Smooth muscle cell (in vitro differentiated cells): Measurements from ENCODE around the gene EGLN1. TPM values are rescaled to one million over a fixed set of nuclear protein-coding genes. Genes with fewer than 3 reads are reported as not detected.

ENCODE experiments used
- DNase-seq: peaks from one replicate; lab custom pipeline; 2025; ENCODE audit not compliant: unreplicated experiment; lab: John Stamatoyannopoulos, UW
- H2AFZ ChIP-seq: fragments of 200-600 bp; sonication (generic); 2 replicates; pipeline ENCODE4 v1.6.0; 2016; ENCODE audit warnings: antibody characterized with exemption, low read depth, mild to moderate bottlenecking
- H3F3A ChIP-seq: fragments of 200-600 bp; sonication (generic); 2 replicates; pipeline ENCODE4 v1.6.0; 2017; ENCODE audit warnings: antibody characterized with exemption, low read depth
- H3K27ac ChIP-seq: fragments of 200-600 bp; sonication (generic); 2 replicates; pipeline ENCODE4 v1.5.1; 2016; ENCODE audit warnings: low read depth, mild to moderate bottlenecking
- H3K27me3 ChIP-seq: fragments of 200-600 bp; sonication (generic); 2 replicates; pipeline ENCODE4 v1.6.1; 2016; ENCODE audit warnings: low read depth, mild to moderate bottlenecking
- H3K36me3 ChIP-seq: fragments of 200-600 bp; sonication (generic); 2 replicates; pipeline ENCODE4 v1.5.1; 2016; ENCODE audit warnings: low read depth
- H3K4me1 ChIP-seq: fragments of 200-600 bp; sonication (generic); 2 replicates; pipeline ENCODE4 v1.5.1; 2016; ENCODE audit warnings: low read depth
- H3K4me2 ChIP-seq: fragments of 200-600 bp; sonication (generic); 2 replicates; pipeline ENCODE4 v1.6.0; 2016; ENCODE audit warnings: mild to moderate bottlenecking
- H3K4me3 ChIP-seq: fragments of 200-600 bp; sonication (generic); 2 replicates; pipeline ENCODE4 v1.5.1; 2016; ENCODE audit warnings: mild to moderate bottlenecking
- H3K79me2 ChIP-seq: fragments of 200-600 bp; sonication (generic); 2 replicates; pipeline ENCODE4 v1.6.0; 2016; ENCODE audit warnings: low read depth, mild to moderate bottlenecking
- H3K9ac ChIP-seq: fragments of 200-600 bp; sonication (generic); 2 replicates; pipeline ENCODE4 v1.6.0; 2016; ENCODE audit warnings: low read depth
- H3K9me3 ChIP-seq: fragments of 200-600 bp; sonication (generic); replicated peaks from 2 replicates; pipeline ENCODE4 v1.5.1; 2016; ENCODE audit warnings: low read depth
- H4K20me1 ChIP-seq: fragments of 200-600 bp; sonication (generic); 2 replicates; pipeline ENCODE4 v1.6.0; 2016; ENCODE audit warnings: low read depth
- CTCF ChIP-seq: fragments of 200-600 bp; sonication (generic); IDR thresholded peaks from 2 replicates; pipeline ENCODE4 v1.5.1; 2017; ENCODE audit warnings: borderline replicate concordance, mild to moderate bottlenecking, antibody characterized with exemption; ENCODE audit not compliant: insufficient read depth, poor library complexity, severe bottlenecking
- WGBS: methylation state at CpG from one replicate; pipeline ENCODE4 v1.1.7; 2016; ENCODE audit warnings: low lambda C conversion rate; 5-methylcytosine and 5-hydroxymethylcytosine counted together
- polyA plus RNA-seq: library from polyadenylated mRNA; unstranded; fragments of >200 nt; fragmentation: Nextera tagmentation; extraction: Ambion mirVana; gene quantifications from 2 replicates; pipeline ENCODE4 v1.2.1, GENCODE V29; 2016
- total RNA-seq: library from RNA; depleted of rRNA; stranded (reverse); fragments of >200 nt; gene quantifications from 2 replicates; pipeline ENCODE4 v1.2.3, GENCODE V29; 2014

Gene EGLN1
- total and polyA plus RNA-seq, 2 experiments from 2014 or later = 15.7 to 36.8 TPM

- Histone ChIP-seq H3K4me1 (no peaks in the 10 kb centered on the region), H4K20me1 (peaks cover 8% of the 10 kb centered on the region), H3K9me3 (no peaks in the 10 kb centered on the region), H3F3A (no peaks in the 10 kb centered on the region), H3K4me2 (no peak overlapping the region), H3K79me2 (peaks cover 3% of the 10 kb centered on the region), H2AFZ (no peak overlapping the region), H3K27ac (no peak overlapping the region), H3K4me3 (no peak overlapping the region), H3K36me3 (peaks cover 14% of the 10 kb centered on the region), H3K9ac (no peak overlapping the region), H3K27me3 (no peaks in the 10 kb centered on the region)
- WGBS = 94% methylated on average over 4 of the region's 4 CpGs
- TF ChIP-seq CTCF = no peak
- DNase-seq = no peak
Measured at GRCh38 chr1:231348442-231348841, 73.6 kb downstream of the EGLN1 start.

GRCh38 chr1:231347961-231348360 lies 74.1 kb downstream of the EGLN1 start:
- Histone ChIP-seq H3K27ac (no peak overlapping the region), H3K4me2 (no peak overlapping the region), H3K27me3 (no peaks in the 10 kb centered on the region), H2AFZ (no peak overlapping the region), H3K9ac (no peak overlapping the region), H3K4me1 (no peaks in the 10 kb centered on the region), H3K4me3 (no peak overlapping the region), H3K9me3 (no peaks in the 10 kb centered on the region), H4K20me1 (peaks cover 8% of the 10 kb centered on the region), H3K79me2 (peaks cover 7% of the 10 kb centered on the region), H3K36me3 (peaks cover 14% of the 10 kb centered on the region), H3F3A (no peaks in the 10 kb centered on the region)
- DNase-seq = no peak
- 94% methylated on average over 4 of the region's 4 CpGs for WGBS
- no peak for TF ChIP-seq CTCF

GRCh38 chr1:231340328-231341013 lies 81.6 kb downstream of the EGLN1 start:
- WGBS = 94% methylated on average over 6 of the region's 6 CpGs
- no peak for DNase-seq
- Histone ChIP-seq H3K4me2 (no peak overlapping the region), H4K20me1 (peaks cover 25% of the 10 kb centered on the region), H3K79me2 (peaks cover 59% of the 10 kb centered on the region), H3K9ac (no peak overlapping the region), H3K4me3 (no peak overlapping the region), H3F3A (no peaks in the 10 kb centered on the region), H3K36me3 (no peaks in the 10 kb centered on the region), H3K27me3 (no peaks in the 10 kb centered on the region), H3K4me1 (peaks cover 19% of the 10 kb centered on the region), H2AFZ (no peak overlapping the region), H3K27ac (no peak overlapping the region), H3K9me3 (no peaks in the 10 kb centered on the region)
- no peak for TF ChIP-seq CTCF
